ENCODE data around the gene JADE2. TPM values are rescaled to one million over a fixed set of nuclear protein-coding genes. Genes with fewer than 3 reads are reported as not detected.

The JADE2 gene
- total RNA-seq, 1 experiment from 2014 or later: 39.9 TPM

DNA sequence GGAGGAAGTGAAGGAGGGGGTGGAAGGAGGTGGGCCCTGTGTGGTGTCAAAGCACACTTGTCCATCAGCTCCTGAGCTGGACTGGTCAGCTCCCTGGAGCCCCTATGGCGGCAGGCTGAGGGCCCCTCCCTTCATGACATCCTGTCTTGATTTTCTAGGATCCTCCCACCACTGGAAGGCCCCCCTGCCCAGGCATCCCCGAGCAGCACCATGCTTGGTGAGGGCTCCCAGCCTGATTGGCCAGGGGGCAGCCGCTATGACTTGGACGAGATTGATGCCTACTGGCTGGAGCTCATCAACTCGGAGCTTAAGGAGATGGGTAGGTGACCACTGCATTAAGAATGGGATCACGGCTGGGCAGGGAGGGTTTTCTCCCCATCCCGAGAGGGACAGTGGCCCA is 34.2 kb downstream of the JADE2 start:
- peaks cover 14 to 35% of the 10 kb centered on the region in 2 experiments for H3K36me3 ChIP-seq (ENCODE audit: control insufficient read depth in 1 of 2, insufficient read depth in 2 of 2, low read length in 2 of 2)
- H3K4me2 ChIP-seq (ENCODE audit: low read length): no peak overlapping the region
- H3K27ac ChIP-seq (ENCODE audit: low read depth, low read length): no peak overlapping the region
- RAD21 ChIA-PET (ENCODE audit: low non-redundant PET in 1 of 2, low total read pairs in 2 of 2, uncharacterized antibody in 2 of 2, unreplicated experiment in 2 of 2): no interaction called here
- peaks cover 14 to 30% of the 10 kb centered on the region in 2 experiments for H3K4me1 ChIP-seq (ENCODE audit: control insufficient read depth in 1 of 2, insufficient read depth in 2 of 2, low read length in 2 of 2)
- intact Hi-C loops (cut with micrococcal nuclease): no loop called here
- BruUV-seq (replicated peaks): no TSS peak
- POLR2A ChIA-PET: no interaction called here
- DNase-seq (ENCODE audit: low read depth, low spot score) (no peak), ATAC-seq (no peak)
- H3K27me3 ChIP-seq (ENCODE audit: insufficient read depth, low read length): no peaks in the 10 kb centered on the region
- H4K20me1 ChIP-seq (ENCODE audit: insufficient read depth): no peaks in the 10 kb centered on the region
- H3K79me2 ChIP-seq (ENCODE audit: insufficient read depth, low read length): no peaks in the 10 kb centered on the region
- TF ChIP-seq ZNF274 (IDR thresholded peaks at IDR 0.05; ENCODE audit: low read depth, low read length): no peak
- no peak for TF ChIP-seq EGR1 (IDR thresholded peaks at IDR 0.05; ENCODE audit: low read depth)
- TF ChIP-seq POLR2AphosphoS5 (IDR thresholded peaks at IDR 0.05; ENCODE audit: low read depth, low read length): no peak
- CTCF ChIA-PET: interaction anchor here (0.8 to 2.5 kb wide), 2 partner anchors 27 to 32 kb away, joined by 5 to 11 read pairs; no protein-coding TSS in a partner anchor
- no peak overlapping the region for H2AFZ ChIP-seq (ENCODE audit: low read depth, low read length, poor library complexity, severe bottlenecking)
- no peak overlapping the region for H3K9ac ChIP-seq (ENCODE audit: low read length)
- H3K9me2 ChIP-seq (ENCODE audit: insufficient read depth): no peaks in the 10 kb centered on the region
- H3K4me3 ChIP-seq (replicated peaks in 1 of 2; ENCODE audit: low read depth in 1 of 2, low read length in 2 of 2): no peak overlapping the region
- H3K9me3 ChIP-seq (ENCODE audit: control insufficient read depth in 1 of 2, insufficient read depth in 1 of 2, low read depth in 1 of 2, low read length in 2 of 2): no peaks in the 10 kb centered on the region

DNA sequence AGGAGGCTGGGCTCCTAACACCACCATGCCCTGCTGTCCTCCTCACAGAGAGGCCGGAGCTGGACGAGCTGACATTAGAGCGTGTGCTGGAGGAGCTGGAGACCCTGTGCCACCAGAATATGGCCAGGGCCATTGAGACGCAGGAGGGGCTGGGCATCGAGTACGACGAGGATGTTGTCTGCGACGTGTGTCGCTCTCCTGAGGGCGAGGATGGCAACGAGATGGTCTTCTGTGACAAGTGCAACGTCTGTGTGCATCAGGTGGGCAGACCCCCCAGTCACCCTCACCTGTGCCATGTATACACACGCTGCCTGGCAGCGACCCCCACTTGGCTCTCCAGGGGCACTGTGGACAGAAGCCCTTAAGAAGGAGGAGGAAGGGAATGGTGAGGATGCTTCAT is 35.2 kb downstream of the JADE2 start:
- ATAC-seq (no peak), DNase-seq (ENCODE audit: low read depth, low spot score) (no peak)
- no peak overlapping the region for H3K9ac ChIP-seq (ENCODE audit: low read length)
- no peaks in the 10 kb centered on the region for H3K9me2 ChIP-seq (ENCODE audit: insufficient read depth)
- H4K20me1 ChIP-seq (ENCODE audit: insufficient read depth): no peaks in the 10 kb centered on the region
- ChIA-PET CTCF (interaction anchor here (0.8 to 2.5 kb wide), 2 partner anchors 26 to 33 kb away, joined by 5 to 11 read pairs; no protein-coding TSS in a partner anchor), RAD21 (ENCODE audit: low non-redundant PET in 1 of 2, low total read pairs in 2 of 2, uncharacterized antibody in 2 of 2, unreplicated experiment in 2 of 2) (interaction anchor here in 1 of 2 experiments (0.7 kb wide), 1 partner anchor 146 kb away, joined by 3 read pairs; no protein-coding TSS in a partner anchor), POLR2A (no interaction called here)
- H3K36me3 ChIP-seq (ENCODE audit: control insufficient read depth in 1 of 2, insufficient read depth in 2 of 2, low read length in 2 of 2): peaks cover 18 to 36% of the 10 kb centered on the region in 2 experiments
- H2AFZ ChIP-seq (ENCODE audit: low read depth, low read length, poor library complexity, severe bottlenecking): no peak overlapping the region
- H3K27ac ChIP-seq (ENCODE audit: low read depth, low read length): no peak overlapping the region
- intact Hi-C loops (cut with micrococcal nuclease): no loop called here
- no peaks in the 10 kb centered on the region for H3K27me3 ChIP-seq (ENCODE audit: insufficient read depth, low read length)
- H3K4me2 ChIP-seq (ENCODE audit: low read length): no peak overlapping the region
- BruUV-seq (replicated peaks): no TSS peak
- no peak overlapping the region for H3K4me3 ChIP-seq (replicated peaks in 1 of 2; ENCODE audit: low read depth in 1 of 2, low read length in 2 of 2)
- H3K79me2 ChIP-seq (ENCODE audit: insufficient read depth, low read length): no peaks in the 10 kb centered on the region
- H3K9me3 ChIP-seq (ENCODE audit: control insufficient read depth in 1 of 2, insufficient read depth in 1 of 2, low read depth in 1 of 2, low read length in 2 of 2): no peaks in the 10 kb centered on the region
- H3K4me1 ChIP-seq (ENCODE audit: control insufficient read depth in 1 of 2, insufficient read depth in 2 of 2, low read length in 2 of 2): peaks cover 12 to 20% of the 10 kb centered on the region in 2 experiments
- TF ChIP-seq POLR2AphosphoS5 (IDR thresholded peaks at IDR 0.05; ENCODE audit: low read depth, low read length): no peak
- TF ChIP-seq CTCF (IDR thresholded peaks at IDR 0.05 in 2 of 3, conservative IDR thresholded peaks at IDR 0.05 in 1 of 3; ENCODE audit: borderline replicate concordance in 1 of 3, insufficient read depth in 1 of 3, low read depth in 2 of 3, low read length in 2 of 3): no peak
- TF ChIP-seq TCF7L2 (IDR thresholded peaks at IDR 0.05; ENCODE audit: borderline replicate concordance, extremely low read depth, insufficient read depth, insufficient read length): no peak
- TF ChIP-seq SRF (IDR thresholded peaks at IDR 0.05; ENCODE audit: low read depth): no peak
- TF ChIP-seq ZNF274 (IDR thresholded peaks at IDR 0.05; ENCODE audit: low read depth, low read length): no peak
- TF ChIP-seq, protein P1, sequence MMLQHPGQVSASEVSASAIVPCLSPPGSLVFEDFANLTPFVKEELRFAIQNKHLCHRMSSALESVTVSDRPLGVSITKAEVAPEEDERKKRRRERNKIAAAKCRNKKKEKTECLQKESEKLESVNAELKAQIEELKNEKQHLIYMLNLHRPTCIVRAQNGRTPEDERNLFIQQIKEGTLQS (IDR thresholded peaks at IDR 0.05): no peak
- no peak for TF ChIP-seq EGR1 (IDR thresholded peaks at IDR 0.05; ENCODE audit: low read depth)
- no peak for TF ChIP-seq SIN3A (IDR thresholded peaks at IDR 0.05; ENCODE audit: low read depth)
- no peak for TF ChIP-seq CEBPB (IDR thresholded peaks at IDR 0.05; ENCODE audit: low read depth)
- no peak for TF ChIP-seq ZFX (IDR thresholded peaks at IDR 0.05)
- TF ChIP-seq FOSL1 (IDR thresholded peaks at IDR 0.05; ENCODE audit: low read depth): no peak
- TF ChIP-seq REST (IDR thresholded peaks at IDR 0.05; ENCODE audit: low read depth): no peak
- no peak for TF ChIP-seq JUND (IDR thresholded peaks at IDR 0.05)
- TF ChIP-seq YY1 (IDR thresholded peaks at IDR 0.05; ENCODE audit: extremely low read depth, insufficient replicate concordance, low read depth, low read length): no peak
- no peak for TF ChIP-seq POLR2A (IDR thresholded peaks at IDR 0.05; ENCODE audit: borderline replicate concordance, extremely low read depth, insufficient read depth, insufficient read length)
- no peak for TF ChIP-seq EZH2 (IDR thresholded peaks at IDR 0.05)
